Subcutaneous adipose tissue (tissue), 4 donors: ENCODE data around the gene RPAP3. TPM values are rescaled to one million over a fixed set of nuclear protein-coding genes. Genes with fewer than 3 reads are reported as not detected.

ENCODE experiments used
- CTCF ChIP-seq: fragments of 450-650 bp; IDR thresholded peaks from one replicate; pipeline ENCODE4 v1.5.1; 2016; ENCODE audit warnings: low read depth, mild to moderate bottlenecking, control low read depth, antibody characterized with exemption, moderate library complexity
- total RNA-seq, 4 donors: library from RNA; depleted of rRNA; stranded (reverse); fragments of >200 nt; gene quantifications; one replicate each; pipeline ENCODE4 v1.1.0, GENCODE V29; 2016

The RPAP3 gene
- total RNA-seq, 4 donors from 2014 or later = 10.0 to 24.1 (median 14.2) TPM

GRCh38 chr12:47735649-47736048 is 29.8 kb upstream of the RPAP3 start:
- TF ChIP-seq CTCF = no peak

- no peak for TF ChIP-seq CTCF
These were observed 29.1 kb upstream of the RPAP3 start for GRCh38 chr12:47734725-47735480.

- TF ChIP-seq CTCF = no peak
These were observed 27.3 kb upstream of the RPAP3 start for GRCh38 chr12:47733142-47733541.

GRCh38 chr12:47732504-47732903 is 26.7 kb upstream of the RPAP3 start:
- no peak for TF ChIP-seq CTCF

GRCh38 chr12:47731723-47732122 is 25.9 kb upstream of the RPAP3 start:
- TF ChIP-seq CTCF = no peak

GRCh38 chr12:47730341-47730744 is 24.5 kb upstream of the RPAP3 start:
- no peak for TF ChIP-seq CTCF

- no peak for TF ChIP-seq CTCF
These were observed 23.4 kb upstream of the RPAP3 start for GRCh38 chr12:47729233-47729632.
